NCI-H446 treated with DMSO at 0.1 percent for 48 hours (cell line): ENCODE results near the gene C20orf96.
"Not testable (repeated sequence)": the region's sequence is repeated elsewhere in the genome, so short reads cannot be mapped to it uniquely, and the experiment has no call there.

Experiments
- DNase-seq: peaks from one replicate; lab custom pipeline; 2025; lab: John Stamatoyannopoulos, UW

C20orf96 gene

GRCh38 chr20:237489-237888 lies 53.1 kb downstream of the C20orf96 start:
- no peak for DNase-seq

- DNase-seq: no peak
Measured at GRCh38 chr20:235891-236290, 54.7 kb downstream of the C20orf96 start.

GRCh38 chr20:227439-228105 lies 63.0 kb downstream of the C20orf96 start:
- DNase-seq: no peak

GRCh38 chr20:226958-227357 lies 63.6 kb downstream of the C20orf96 start, which contains the start of gene DEFB129:
Gene DEFB129, plus strand, starts transcription at chr20:227258. Its CDS starts 31 bp downstream, at chr20:227289.
- DNase-seq: no peak

- DNase-seq: not testable (repeated sequence)
Measured at GRCh38 chr20:225879-226278, 64.7 kb downstream of the C20orf96 start.

- DNase-seq: no peak
Measured at GRCh38 chr20:221258-221830, 69.2 kb downstream of the C20orf96 start.
